Kidney capillary endothelial cell (primary cell): ENCODE results near the gene RFX3.
A peak's percentile ranks its signal among the peaks of the same experiment; 100 is the strongest.

ENCODE experiments used
- DNase-seq: peaks from one replicate; pipeline ENCODE4 v3.0.0-alpha.2; 2018; ENCODE audit warnings: low spot score

RFX3 gene

GRCh38 chr9:3477236-3477834, 48.5 kb downstream of the RFX3 start:
- DNase-seq: no peak

DNA sequence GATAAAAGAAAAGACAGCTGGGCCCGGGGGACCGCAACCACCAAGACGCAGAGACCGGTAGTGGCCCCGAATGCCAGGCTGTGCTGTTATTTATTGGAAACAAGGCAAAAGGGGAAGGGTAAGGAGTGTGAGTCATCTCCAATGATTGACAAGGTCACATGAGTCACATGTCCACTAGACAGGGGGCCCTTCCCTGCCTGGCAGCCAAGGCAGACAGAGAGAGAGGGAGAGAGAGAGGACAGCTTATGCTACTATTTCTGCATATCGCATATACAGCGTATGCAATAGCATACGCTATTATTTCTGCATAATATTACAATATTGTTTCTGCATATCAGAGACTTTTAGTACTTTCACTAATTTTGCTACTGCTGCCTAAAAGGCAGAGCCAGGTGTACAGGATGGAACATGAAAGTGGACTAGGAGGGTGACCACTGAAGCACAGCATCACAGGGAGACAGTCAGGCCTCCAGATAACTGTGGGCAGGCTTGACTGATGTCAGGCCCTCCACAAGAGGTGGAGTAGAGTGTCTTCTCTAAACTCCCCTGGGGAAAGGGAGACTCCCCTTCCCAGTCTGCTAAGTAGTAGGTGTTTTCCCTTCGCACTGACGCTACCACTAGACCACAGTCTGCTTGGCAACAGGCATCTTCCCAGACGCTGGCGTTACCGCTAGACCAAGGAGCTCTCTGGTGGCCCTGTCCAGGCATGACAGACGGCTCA, 50.3 kb downstream of the RFX3 start:
- DNase-seq: no peak

DNA sequence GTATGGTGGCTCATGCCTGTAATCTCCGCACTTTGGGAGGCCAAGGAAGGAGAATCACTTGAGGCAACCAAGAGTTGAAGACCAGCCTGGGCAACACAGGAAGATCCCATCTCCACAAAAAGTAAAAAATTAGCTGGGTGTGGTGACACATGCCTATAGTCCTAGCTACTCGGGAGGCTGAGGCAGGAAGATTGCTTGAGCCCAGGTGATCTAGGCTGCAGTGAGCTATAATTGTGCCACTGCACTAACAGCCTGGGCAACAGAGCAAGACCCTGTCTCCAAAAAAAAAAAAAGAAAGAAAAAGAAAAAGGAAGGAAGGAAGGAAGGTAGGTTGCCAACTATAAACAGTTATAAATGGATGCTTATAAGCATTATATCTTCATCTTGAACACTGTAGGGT, 51.0 kb downstream of the RFX3 start:
- no peak for DNase-seq

DNA sequence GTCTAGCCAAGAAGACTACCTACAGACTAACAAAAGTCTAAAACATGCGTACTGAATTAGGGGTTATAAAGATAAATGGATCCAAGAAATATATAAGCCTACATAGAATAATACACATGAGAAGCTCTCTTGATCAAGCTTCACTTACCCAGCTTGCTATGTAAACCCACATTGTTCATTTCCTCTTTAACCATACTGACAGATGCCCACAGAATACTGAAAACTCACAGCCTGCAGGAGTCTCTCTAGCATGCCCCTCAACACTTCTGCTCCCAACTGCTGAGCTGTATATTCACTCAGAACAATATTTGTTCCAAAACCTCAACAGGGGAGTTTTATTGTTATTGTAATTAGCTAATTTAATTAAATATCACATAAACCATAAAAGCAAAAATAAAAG, 52.4 kb downstream of the RFX3 start:
- no peak for DNase-seq

GRCh38 chr9:3471883-3472282, 53.9 kb downstream of the RFX3 start:
- DNase-seq: no peak

- no peak for DNase-seq
These were observed 57.2 kb downstream of the RFX3 start for GRCh38 chr9:3468421-3469205.

- peak; percentile 62 for DNase-seq
These were observed 58.1 kb downstream of the RFX3 start for GRCh38 chr9:3467593-3468219.

DNA sequence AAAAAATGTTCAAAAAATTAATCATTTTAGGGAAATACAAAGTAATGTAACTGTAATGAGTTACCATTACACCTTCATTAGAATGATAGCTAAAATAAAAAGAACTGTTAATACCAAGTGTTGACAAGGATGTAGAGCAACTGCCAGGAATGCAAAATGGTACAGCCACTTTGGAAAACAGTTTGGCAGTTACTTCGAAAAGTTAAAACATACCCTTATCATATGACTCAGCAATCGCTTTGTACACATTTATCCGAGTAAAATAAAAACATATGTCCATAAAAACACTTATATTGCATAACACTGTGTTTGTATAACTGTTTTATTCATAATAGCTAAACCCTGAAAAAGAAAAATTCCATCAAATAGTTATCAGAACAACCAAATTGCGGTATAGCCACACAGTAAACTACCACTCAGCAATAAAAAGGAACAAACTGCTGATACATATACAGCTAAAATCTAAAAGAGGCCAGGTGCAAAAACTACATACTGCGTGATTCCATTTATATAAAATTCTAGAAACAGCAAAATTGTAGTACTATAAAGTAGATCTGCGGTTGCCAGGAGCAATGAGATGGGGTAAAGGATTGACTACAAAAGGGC, 61.7 kb downstream of the RFX3 start:
- no peak for DNase-seq

- DNase-seq: no peak
These were observed 66.9 kb downstream of the RFX3 start for GRCh38 chr9:3458806-3459475.

- no peak for DNase-seq
These were observed 68.6 kb downstream of the RFX3 start for GRCh38 chr9:3457175-3457574.

GRCh38 chr9:3455717-3456116, 70.1 kb downstream of the RFX3 start:
- DNase-seq: no peak

- no peak for DNase-seq
These were observed 70.7 kb downstream of the RFX3 start for GRCh38 chr9:3455094-3455493.

DNA sequence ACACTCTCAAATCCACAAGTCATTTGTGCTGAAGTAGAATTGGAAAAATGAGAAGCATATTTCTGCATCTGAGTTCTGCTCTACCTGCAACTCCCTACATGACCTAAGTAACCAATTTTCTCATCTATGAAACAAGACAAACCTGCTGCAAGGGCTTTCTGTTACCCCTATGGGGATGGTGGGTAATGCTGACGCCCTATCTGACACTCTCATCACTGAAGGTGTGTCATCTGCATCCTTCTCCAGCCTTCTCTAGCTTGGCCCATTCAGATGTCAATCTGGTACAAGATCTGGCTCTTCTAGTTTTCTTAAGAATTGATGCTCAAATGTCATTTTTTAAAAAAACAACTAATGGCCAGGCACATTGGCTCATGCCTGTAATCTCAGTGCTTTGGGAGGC, 73.8 kb downstream of the RFX3 start:
- DNase-seq: no peak

GRCh38 chr9:3447788-3448187, 78.0 kb downstream of the RFX3 start:
- DNase-seq: no peak

GRCh38 chr9:3447143-3447542, 78.7 kb downstream of the RFX3 start:
- no peak for DNase-seq

GRCh38 chr9:3446313-3446712, 79.5 kb downstream of the RFX3 start:
- no peak for DNase-seq

DNA sequence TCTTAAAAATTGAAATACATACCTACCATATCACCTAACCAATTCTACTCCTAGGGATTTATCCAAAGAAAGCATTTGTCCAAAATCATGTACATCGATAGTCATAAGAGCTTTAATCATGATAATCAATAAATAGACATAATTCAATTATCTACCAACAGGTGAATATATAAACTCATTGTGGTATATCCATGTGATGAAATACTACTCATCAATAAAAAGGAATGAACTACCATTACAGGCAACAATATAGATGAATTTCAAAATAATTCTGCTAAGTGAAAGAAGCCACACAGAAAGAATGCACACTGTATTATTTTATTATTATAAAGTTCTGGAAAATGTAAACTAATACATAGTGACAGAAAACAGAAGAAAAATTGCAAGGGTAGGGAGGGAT, 81.8 kb downstream of the RFX3 start:
- DNase-seq: no peak

DNA sequence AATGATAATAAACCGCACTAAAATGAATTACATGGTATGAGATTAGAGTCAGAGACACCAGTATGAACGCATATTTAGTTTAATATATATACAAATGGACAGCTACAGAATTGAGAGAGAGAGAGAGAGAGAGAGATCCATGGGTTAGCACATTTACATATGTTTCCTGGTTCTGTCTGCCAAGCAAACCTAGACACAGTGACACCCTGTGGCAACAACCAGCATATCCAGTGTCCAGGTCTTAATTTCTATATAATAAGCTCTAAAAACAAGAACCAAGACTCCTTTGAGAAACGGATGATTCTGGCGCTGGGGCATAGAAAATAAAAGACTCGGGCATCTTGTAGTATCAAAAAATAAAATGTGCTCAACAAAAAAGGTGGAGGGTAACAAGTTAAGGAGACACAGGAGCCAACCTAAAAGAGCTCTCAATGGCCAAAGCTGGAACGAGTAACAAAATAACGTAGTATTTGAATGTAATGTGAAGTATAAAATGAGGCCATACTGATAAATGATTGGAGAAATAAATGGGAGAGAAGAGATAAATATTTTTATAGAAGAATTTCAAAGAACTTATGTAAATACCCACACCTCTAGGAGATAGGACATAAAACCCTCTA, 84.5 kb downstream of the RFX3 start:
- peak; percentile 42 for DNase-seq

GRCh38 chr9:3436629-3437420, 89.0 kb downstream of the RFX3 start:
- peak; percentile 59 for DNase-seq

DNA sequence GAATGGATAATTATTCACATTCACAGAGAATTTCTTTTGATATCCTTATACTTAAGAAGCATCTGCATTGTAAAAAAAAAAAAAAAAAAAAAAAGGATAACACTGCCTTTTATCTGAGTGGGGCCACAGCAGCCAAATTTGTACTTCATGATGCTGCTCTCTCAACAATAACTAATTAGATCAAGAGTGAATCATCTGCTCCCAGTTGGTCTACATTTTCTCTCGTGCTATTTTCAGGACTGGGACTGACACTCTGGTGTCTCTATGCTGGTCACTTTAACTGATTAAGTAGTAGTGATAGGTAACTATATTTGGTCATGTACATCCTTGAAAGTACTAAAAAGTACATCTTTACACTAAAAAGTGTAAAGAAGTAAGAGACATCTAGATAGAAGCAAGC, 90.1 kb downstream of the RFX3 start:
- DNase-seq: no peak

GRCh38 chr9:3434594-3434993, 91.2 kb downstream of the RFX3 start:
- no peak for DNase-seq
